A549 (cell line): ENCODE data around the gene PRR19. TPM values are rescaled to one million over a fixed set of nuclear protein-coding genes. Genes with fewer than 3 reads are reported as not detected.

Experiments
- ATAC-seq, 2 experiments: fragments of 200-7000 bp in 1 of 2; fragments of >200 bp in 1 of 2; cut with Nextera tagmentation in 1 of 2; cut with Tn5 transposase in 1 of 2; 3 replicates each; pipeline versions ENCODE4 v1.8.0 to v1.9.1; 2018 to 2020; ENCODE audit warnings: mild to moderate bottlenecking in 1 of 2, moderate library complexity in 1 of 2
- CTCF ChIA-PET: fragments of 300-600 bp; sonication (Branson Sonifier 250); formaldehyde crosslinking; extraction: SDS; loops from one replicate; lab custom pipeline; 2021; ENCODE audit warnings: antibody characterized with exemption, inconsistent platforms; lab: Yijun Ruan, JAX
- POLR2A ChIA-PET: fragments of 350-600 bp; formaldehyde crosslinking; extraction: SDS; loops from one replicate; lab custom pipeline; 2021; ENCODE audit warnings: antibody characterized with exemption, inconsistent platforms; lab: Yijun Ruan, JAX
- DNase-seq, 2 experiments: peaks; one replicate each; pipeline versions ENCODE4 v3.0.0 to v3.0.0-alpha.2; 2011 to 2016; ENCODE audit warnings: low read depth in 1 of 2, low spot score in 1 of 2
- FAIRE-seq: peaks from 2 replicates; lab custom pipeline; 2011; peaks lifted over from hg19 to GRCh38; lab: Jason Lieb, UNC
- H3K27ac ChIP-seq, 2 experiments: fragments of >200 bp; sonication (Bioruptor Twin); formaldehyde crosslinking; 3 replicates each; pipeline ENCODE4 v1.5.1; 2016 to 2017
- H3K4me1 ChIP-seq: fragments of >200 bp; sonication (Bioruptor Twin); formaldehyde crosslinking; 3 replicates; pipeline ENCODE4 v1.6.1; 2016
- H3K4me2 ChIP-seq: fragments of >200 bp; sonication (Bioruptor Twin); formaldehyde crosslinking; 3 replicates; pipeline ENCODE4 v1.6.1; 2016
- H3K4me3 ChIP-seq: fragments of >200 bp; sonication (Bioruptor Twin); formaldehyde crosslinking; 3 replicates; pipeline ENCODE4 v1.5.1; 2016
- H3K9me3 ChIP-seq: fragments of >200 bp; sonication (Bioruptor Twin); formaldehyde crosslinking; 3 replicates; pipeline ENCODE4 v1.6.1; 2016
- CBX8 ChIP-seq: fragments of 200-600 bp; sonication (generic); IDR thresholded peaks from 2 replicates; pipeline ENCODE4 v1.6.1; 2016
- CHD2 ChIP-seq: fragments of 150-350 bp; IDR thresholded peaks from 2 replicates; pipeline ENCODE4 v1.6.1; 2014; ENCODE audit warnings: low read length; ENCODE audit not compliant: partially characterized antibody
- CHD4 ChIP-seq: fragments of 200-600 bp; sonication (generic); IDR thresholded peaks from 2 replicates; pipeline ENCODE4 v1.6.1; 2016; ENCODE audit warnings: antibody characterized with exemption, mild to moderate bottlenecking, borderline replicate concordance
- EHF ChIP-seq: fragments of 250-450 bp; sonication (Bioruptor Pico); IDR thresholded peaks from 2 replicates; pipeline ENCODE4 v1.5.0; 2020; ENCODE audit warnings: mild to moderate bottlenecking
- FOSL2 ChIP-seq, 2 experiments: fragments of 450-650 bp in 1 of 2; fragments of >200 bp in 1 of 2; sonication (Bioruptor Twin) in 1 of 2; formaldehyde crosslinking; IDR thresholded peaks; 2 replicates each; pipeline versions ENCODE4 v1.5.0 to v1.6.1; 2016 to 2020; ENCODE audit warnings: mild to moderate bottlenecking in 1 of 2, moderate library complexity in 1 of 2
- GATA3 ChIP-seq: IDR thresholded peaks from 2 replicates; pipeline ENCODE4 v1.6.1; 2012; ENCODE audit warnings: borderline replicate concordance
- HDAC2 ChIP-seq: fragments of 200-600 bp; sonication (generic); IDR thresholded peaks from 2 replicates; pipeline ENCODE4 v1.6.1; 2016
- HOXA7 ChIP-seq: fragments of 250-450 bp; sonication (Bioruptor Pico); IDR thresholded peaks from 2 replicates; pipeline ENCODE4 v1.5.0; 2020; ENCODE audit warnings: mild to moderate bottlenecking, moderate library complexity
- KDM1A ChIP-seq: fragments of 200-600 bp; sonication (generic); IDR thresholded peaks from 2 replicates; pipeline ENCODE4 v1.6.1; 2016; ENCODE audit warnings: low read depth, mild to moderate bottlenecking
- MAZ ChIP-seq: fragments of 150-350 bp; IDR thresholded peaks from 2 replicates; pipeline ENCODE4 v1.6.1; 2014; ENCODE audit warnings: antibody characterized with exemption, low read depth, low read length, borderline replicate concordance
- NPAS2 ChIP-seq: fragments of 250-450 bp; sonication (Bioruptor Pico); IDR thresholded peaks from 2 replicates; pipeline ENCODE4 v1.8.0; 2022; ENCODE audit warnings: mild to moderate bottlenecking, moderate library complexity, borderline replicate concordance
- NR3C1 ChIP-seq: fragments of >200 bp; sonication (Bioruptor Twin); formaldehyde crosslinking; IDR thresholded peaks from 3 replicates; pipeline ENCODE4 v1.6.1; 2017
- PHF8 ChIP-seq: fragments of 200-600 bp; sonication (generic); IDR thresholded peaks from 2 replicates; pipeline ENCODE4 v1.6.1; 2016; ENCODE audit warnings: low read depth, mild to moderate bottlenecking, antibody characterized with exemption, moderate library complexity, borderline replicate concordance
- POLR2A ChIP-seq: IDR thresholded peaks from 2 replicates; pipeline ENCODE4 v1.6.1; 2012; ENCODE audit warnings: mild to moderate bottlenecking, low read length
- RAD21 ChIP-seq, 2 experiments: fragments of >200 bp in 1 of 2; sonication (Bioruptor Twin) in 1 of 2; formaldehyde crosslinking in 1 of 2; IDR thresholded peaks in 1 of 2; conservative IDR thresholded peaks in 1 of 2; 2 replicates in 1 of 2; 3 replicates in 1 of 2; pipeline ENCODE4 v1.6.1; 2012 to 2018; ENCODE audit warnings: inconsistent platforms in 1 of 2
- RCOR1 ChIP-seq: fragments of 150-350 bp; IDR thresholded peaks from 2 replicates; pipeline ENCODE4 v1.6.1; 2014; ENCODE audit warnings: antibody characterized with exemption, low read length, low read depth
- RNF2 ChIP-seq: fragments of 200-600 bp; sonication (generic); IDR thresholded peaks from 2 replicates; pipeline ENCODE4 v1.6.1; 2016; ENCODE audit warnings: low read depth, mild to moderate bottlenecking, antibody characterized with exemption, moderate library complexity, borderline replicate concordance
- SREBF2 ChIP-seq: fragments of 450-650 bp; IDR thresholded peaks from 2 replicates; pipeline ENCODE4 v1.6.1; 2014; ENCODE audit warnings: mild to moderate bottlenecking, moderate library complexity
- TFCP2L1 ChIP-seq: fragments of 250-450 bp; sonication (Bioruptor Pico); IDR thresholded peaks from 2 replicates; pipeline ENCODE4 v1.5.0; 2021; ENCODE audit warnings: mild to moderate bottlenecking
- TP53 ChIP-seq: fragments of 250-450 bp; sonication (Bioruptor Pico); IDR thresholded peaks from 2 replicates; pipeline ENCODE4 v1.5.0; 2021; ENCODE audit warnings: mild to moderate bottlenecking, moderate library complexity
- ZC3H11A ChIP-seq: fragments of 450-650 bp; IDR thresholded peaks from 2 replicates; pipeline ENCODE4 v1.6.1; 2014; ENCODE audit warnings: antibody characterized with exemption, mild to moderate bottlenecking
- ZFP36 ChIP-seq: fragments of 450-650 bp; IDR thresholded peaks from 2 replicates; pipeline ENCODE4 v1.6.1; 2014; ENCODE audit warnings: borderline replicate concordance; ENCODE audit not compliant: partially characterized antibody
- WGBS: methylation state at CpG from one replicate; pipeline ENCODE4 v1.1.6; 2017; ENCODE audit errors: missing lambda C conversion rate; 5-methylcytosine and 5-hydroxymethylcytosine counted together
- polyA plus RNA-seq, 4 experiments: library from polyadenylated mRNA; depleted of rRNA in 3 of 4; stranded (reverse); fragments of >200 nt; fragmentation: RNase III in 1 of 4; extraction: RNeasy Plus Mini Kit Qiagen cat#74134 plus additional on column Dnase treatment in 1 of 4; gene quantifications; 2 replicates in 3 of 4; 3 replicates in 1 of 4; pipeline ENCODE4 v1.2.3, GENCODE V29; 2011 to 2017
- TF ChIP-seq, protein P1 (sequence below): IDR thresholded peaks from 2 replicates; pipeline ENCODE4 v1.6.1; 2012; ENCODE audit warnings: low read depth, borderline replicate concordance
- TF ChIP-seq, protein P2 (sequence below): fragments of >200 bp; sonication (Bioruptor Twin); formaldehyde crosslinking; IDR thresholded peaks from 3 replicates; pipeline ENCODE4 v1.6.1; 2016
- TF ChIP-seq, protein P3 (sequence below): fragments of 450-650 bp; IDR thresholded peaks from 2 replicates; pipeline ENCODE4 v1.6.1; 2014; ENCODE audit warnings: antibody characterized with exemption
- TF ChIP-seq, protein P4 (sequence below): fragments of 200-600 bp; sonication (generic); IDR thresholded peaks from 2 replicates; pipeline ENCODE4 v1.6.1; 2016; ENCODE audit warnings: antibody characterized with exemption, mild to moderate bottlenecking, moderate library complexity
- TF ChIP-seq, protein P5 (sequence below): IDR thresholded peaks from 2 replicates; pipeline ENCODE4 v1.6.1; 2012

Gene PRR19
- polyA plus RNA-seq, 2 of the 4 experiments (the other 2 are of a cell fraction): 1.1 to 4.5 TPM

DNA sequence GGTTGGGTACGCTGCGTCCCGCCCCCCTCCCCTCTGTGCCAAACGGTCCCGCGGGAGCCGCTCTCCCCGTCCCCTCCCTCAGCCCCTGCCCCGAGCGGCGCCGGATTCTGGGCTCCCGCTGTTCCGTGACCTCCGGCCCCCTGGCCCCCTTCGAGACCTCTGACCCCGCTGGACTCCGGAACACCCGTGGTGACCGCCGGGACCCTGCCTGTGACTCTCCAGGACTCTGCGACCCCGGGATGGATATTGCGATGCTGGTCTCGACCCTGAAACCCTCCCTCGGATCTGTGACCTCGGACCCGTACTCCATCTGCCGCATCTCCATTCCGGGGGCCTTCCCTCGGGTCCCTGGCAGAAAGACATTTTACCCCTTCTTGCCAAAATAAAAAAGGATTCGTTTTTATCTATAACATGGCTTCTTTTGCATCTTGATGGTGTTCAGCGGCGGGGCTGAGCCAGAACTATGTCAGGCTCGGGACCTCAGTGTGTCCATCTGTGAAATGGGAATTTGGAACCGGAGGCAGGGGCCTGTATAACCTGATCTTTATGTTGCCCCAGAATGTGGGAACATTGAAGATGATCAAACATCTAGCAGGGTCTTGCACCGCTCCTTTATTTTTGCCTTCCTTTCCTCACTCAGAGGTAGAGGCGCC, 22.8 kb downstream of the PRR19 start (continued):
- TF ChIP-seq FOSL2 (IDR thresholded peaks at IDR 0.05) (no peak), FOSL2 (CRISPR knock-in tag; IDR thresholded peaks at IDR 0.05) (peak; percentile 33; the same call in 1 of the 2 replicates), RAD21 (conservative IDR thresholded peaks at IDR 0.05 in 1 of 2, IDR thresholded peaks at IDR 0.05 in 1 of 2) (peak; percentile 91; a peak in 4 of 5 replicates), KDM1A (peak; percentile 95), CBX8 (no peak), CHD4 (peak; percentile 97; the same call in 1 of the 2 replicates), RNF2 (no peak), GATA3 (no peak), NR3C1 (no peak), HOXA7 (CRISPR knock-in tag) (no peak), HDAC2 (peak; percentile 96), ZC3H11A (no peak), POLR2A (no peak), ZFP36 (no peak), TFCP2L1 (no peak), EHF (CRISPR knock-in tag) (no peak), TP53 (CRISPR knock-in tag) (no peak), SREBF2 (no peak)
- TF ChIP-seq, protein P1, sequence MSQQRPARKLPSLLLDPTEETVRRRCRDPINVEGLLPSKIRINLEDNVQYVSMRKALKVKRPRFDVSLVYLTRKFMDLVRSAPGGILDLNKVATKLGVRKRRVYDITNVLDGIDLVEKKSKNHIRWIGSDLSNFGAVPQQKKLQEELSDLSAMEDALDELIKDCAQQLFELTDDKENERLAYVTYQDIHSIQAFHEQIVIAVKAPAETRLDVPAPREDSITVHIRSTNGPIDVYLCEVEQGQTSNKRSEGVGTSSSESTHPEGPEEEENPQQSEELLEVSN: peak; percentile 70; the same call in 1 of the 2 replicates
- TF ChIP-seq, protein P2, sequence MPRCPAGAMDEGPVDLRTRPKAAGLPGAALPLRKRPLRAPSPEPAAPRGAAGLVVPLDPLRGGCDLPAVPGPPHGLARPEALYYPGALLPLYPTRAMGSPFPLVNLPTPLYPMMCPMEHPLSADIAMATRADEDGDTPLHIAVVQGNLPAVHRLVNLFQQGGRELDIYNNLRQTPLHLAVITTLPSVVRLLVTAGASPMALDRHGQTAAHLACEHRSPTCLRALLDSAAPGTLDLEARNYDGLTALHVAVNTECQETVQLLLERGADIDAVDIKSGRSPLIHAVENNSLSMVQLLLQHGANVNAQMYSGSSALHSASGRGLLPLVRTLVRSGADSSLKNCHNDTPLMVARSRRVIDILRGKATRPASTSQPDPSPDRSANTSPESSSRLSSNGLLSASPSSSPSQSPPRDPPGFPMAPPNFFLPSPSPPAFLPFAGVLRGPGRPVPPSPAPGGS: no peak
- TF ChIP-seq, protein P3, sequence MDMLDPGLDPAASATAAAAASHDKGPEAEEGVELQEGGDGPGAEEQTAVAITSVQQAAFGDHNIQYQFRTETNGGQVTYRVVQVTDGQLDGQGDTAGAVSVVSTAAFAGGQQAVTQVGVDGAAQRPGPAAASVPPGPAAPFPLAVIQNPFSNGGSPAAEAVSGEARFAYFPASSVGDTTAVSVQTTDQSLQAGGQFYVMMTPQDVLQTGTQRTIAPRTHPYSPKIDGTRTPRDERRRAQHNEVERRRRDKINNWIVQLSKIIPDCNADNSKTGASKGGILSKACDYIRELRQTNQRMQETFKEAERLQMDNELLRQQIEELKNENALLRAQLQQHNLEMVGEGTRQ: no peak
- TF ChIP-seq, protein P4, sequence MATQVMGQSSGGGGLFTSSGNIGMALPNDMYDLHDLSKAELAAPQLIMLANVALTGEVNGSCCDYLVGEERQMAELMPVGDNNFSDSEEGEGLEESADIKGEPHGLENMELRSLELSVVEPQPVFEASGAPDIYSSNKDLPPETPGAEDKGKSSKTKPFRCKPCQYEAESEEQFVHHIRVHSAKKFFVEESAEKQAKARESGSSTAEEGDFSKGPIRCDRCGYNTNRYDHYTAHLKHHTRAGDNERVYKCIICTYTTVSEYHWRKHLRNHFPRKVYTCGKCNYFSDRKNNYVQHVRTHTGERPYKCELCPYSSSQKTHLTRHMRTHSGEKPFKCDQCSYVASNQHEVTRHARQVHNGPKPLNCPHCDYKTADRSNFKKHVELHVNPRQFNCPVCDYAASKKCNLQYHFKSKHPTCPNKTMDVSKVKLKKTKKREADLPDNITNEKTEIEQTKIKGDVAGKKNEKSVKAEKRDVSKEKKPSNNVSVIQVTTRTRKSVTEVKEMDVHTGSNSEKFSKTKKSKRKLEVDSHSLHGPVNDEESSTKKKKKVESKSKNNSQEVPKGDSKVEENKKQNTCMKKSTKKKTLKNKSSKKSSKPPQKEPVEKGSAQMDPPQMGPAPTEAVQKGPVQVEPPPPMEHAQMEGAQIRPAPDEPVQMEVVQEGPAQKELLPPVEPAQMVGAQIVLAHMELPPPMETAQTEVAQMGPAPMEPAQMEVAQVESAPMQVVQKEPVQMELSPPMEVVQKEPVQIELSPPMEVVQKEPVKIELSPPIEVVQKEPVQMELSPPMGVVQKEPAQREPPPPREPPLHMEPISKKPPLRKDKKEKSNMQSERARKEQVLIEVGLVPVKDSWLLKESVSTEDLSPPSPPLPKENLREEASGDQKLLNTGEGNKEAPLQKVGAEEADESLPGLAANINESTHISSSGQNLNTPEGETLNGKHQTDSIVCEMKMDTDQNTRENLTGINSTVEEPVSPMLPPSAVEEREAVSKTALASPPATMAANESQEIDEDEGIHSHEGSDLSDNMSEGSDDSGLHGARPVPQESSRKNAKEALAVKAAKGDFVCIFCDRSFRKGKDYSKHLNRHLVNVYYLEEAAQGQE: no peak
- TF ChIP-seq, protein P5, sequence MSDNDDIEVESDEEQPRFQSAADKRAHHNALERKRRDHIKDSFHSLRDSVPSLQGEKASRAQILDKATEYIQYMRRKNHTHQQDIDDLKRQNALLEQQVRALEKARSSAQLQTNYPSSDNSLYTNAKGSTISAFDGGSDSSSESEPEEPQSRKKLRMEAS: no peak

DNA sequence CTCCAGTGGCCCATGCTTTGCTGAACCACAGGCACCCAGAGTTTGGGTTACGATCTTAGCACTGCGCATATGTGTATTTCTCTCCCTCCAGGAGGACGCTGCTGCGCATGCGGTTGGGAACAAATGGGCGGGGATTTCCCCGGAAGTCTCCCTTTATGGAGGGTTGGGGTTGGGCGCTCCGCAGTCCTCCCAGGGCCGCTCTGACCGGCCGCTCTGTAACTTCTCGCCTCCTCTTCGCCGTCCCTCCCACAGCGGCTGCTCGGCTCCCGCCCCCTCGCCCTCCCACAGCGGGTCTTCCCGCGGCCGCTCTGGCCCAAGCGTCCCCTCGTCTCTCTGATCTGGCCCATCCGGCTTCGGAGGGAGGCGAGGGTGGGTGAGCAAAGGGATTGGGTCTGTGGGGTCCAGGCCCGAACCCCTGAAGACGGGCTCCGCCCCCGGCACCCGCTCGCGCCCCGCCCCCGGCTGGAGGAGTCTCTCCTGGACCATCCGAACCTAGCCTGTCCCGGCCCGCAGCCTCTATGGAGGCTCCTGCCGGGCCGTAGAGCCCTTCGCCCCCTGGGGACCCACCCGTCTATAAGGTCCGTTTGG, 23.5 kb downstream of the PRR19 start, which contains the start of gene MEGF8:
Gene MEGF8 (plus strand): TSS at position 328 of the 588 bp plus-strand sequence. CDS start 609 bp downstream, outside the sequence.
- CTCF ChIA-PET: no interaction called here
- 2% methylated on average over 44 of the region's 45 CpGs for WGBS
- no peaks in the 10 kb centered on the region for H3K9me3 ChIP-seq
- POLR2A ChIA-PET: no interaction called here
- peak within 1 kb of the TSS; percentile 85 to 90 for H3K27ac ChIP-seq
- ATAC-seq (peak; percentile 90 to 97), FAIRE-seq (peak; percentile 100), DNase-seq (peak; percentile 100)
- peak within 1 kb of the TSS; percentile 75 for H3K4me3 ChIP-seq
- H3K4me1 ChIP-seq: peaks cover 19% of the 10 kb centered on the region; the same call in 2 of the 3 replicates
- H3K4me2 ChIP-seq: peak within 1 kb of the TSS; percentile 91
- TF ChIP-seq RCOR1 (no peak), ZFP36 (peak; percentile 76), NPAS2 (CRISPR knock-in tag) (no peak), MAZ (peak; percentile 85; the same call in 1 of the 2 replicates), PHF8 (peak; percentile 86), CHD2 (no peak)
- TF ChIP-seq, protein P3: no peak
- TF ChIP-seq, protein P4: no peak
